Heart left ventricle (tissue), 16 donors: ENCODE data around the gene SZT2. TPM values are rescaled to one million over a fixed set of nuclear protein-coding genes. Genes with fewer than 3 reads are reported as not detected.

Source experiments
- ATAC-seq, 4 donors: fragments of 200-7000 bp; cut with Tn5 transposase; one replicate each; pipeline ENCODE4 v1.9.1; 2020 to 2022; ENCODE audit warnings: moderate library complexity in 4 of 4, mild to moderate bottlenecking in 3 of 4, moderate number of reproducible peaks in 1 of 4
- DNase-seq, 5 donors: peaks; one replicate each; pipeline ENCODE4 v3.0.0-alpha.2; 2020
- H3K27ac ChIP-seq, 12 donors: fragments of 200-600 bp; sonication (generic) in 4 of 12; one replicate each; pipeline versions ENCODE4 v1.5.0 to v1.8.0; 2016 to 2022; ENCODE audit warnings: mild to moderate bottlenecking in 2 of 12
- H3K27me3 ChIP-seq, 9 donors: fragments of 200-600 bp; sonication (generic) in 2 of 9; one replicate each; pipeline versions ENCODE4 v1.5.1 to v1.8.0; 2016 to 2022; ENCODE audit warnings: mild to moderate bottlenecking in 3 of 9
- H3K36me3 ChIP-seq, 9 donors: fragments of 200-600 bp; sonication (generic) in 2 of 9; one replicate each; pipeline versions ENCODE4 v1.5.0 to v1.8.0; 2018 to 2022; ENCODE audit warnings: mild to moderate bottlenecking in 2 of 9
- H3K4me1 ChIP-seq, 12 donors: fragments of 200-600 bp; sonication (generic) in 4 of 12; one replicate each; pipeline versions ENCODE4 v1.5.0 to v1.8.0; 2016 to 2022; ENCODE audit warnings: mild to moderate bottlenecking in 3 of 12
- H3K4me3 ChIP-seq, 12 donors: fragments of 200-600 bp; sonication (generic) in 4 of 12; one replicate each; pipeline versions ENCODE4 v1.5.0 to v1.8.0; 2017 to 2022; ENCODE audit warnings: mild to moderate bottlenecking in 9 of 12, moderate library complexity in 4 of 12
- H3K9me3 ChIP-seq, 12 donors: fragments of 200-600 bp; sonication (generic) in 4 of 12; one replicate each; pipeline versions ENCODE4 v1.5.0 to v1.8.0; 2016 to 2022; ENCODE audit warnings: mild to moderate bottlenecking in 1 of 12
- CTCF ChIP-seq, 12 donors: fragments of 200-600 bp; sonication (generic) in 4 of 12; IDR thresholded peaks; one replicate each; pipeline versions ENCODE4 v1.5.0 to v1.8.0; 2018 to 2022; ENCODE audit warnings: antibody characterized with exemption in 12 of 12, mild to moderate bottlenecking in 5 of 12
- POLR2A ChIP-seq, 2 donors: fragments of 450-650 bp; IDR thresholded peaks; one replicate each; pipeline ENCODE4 v1.6.1; 2017; ENCODE audit warnings: antibody characterized with exemption in 2 of 2, mild to moderate bottlenecking in 2 of 2, moderate library complexity in 2 of 2
- WGBS, 4 donors: extraction: QIAGEN DNeasy Blood & Tissue Kit in 2 of 4; methylation state at CpG; one replicate each; pipeline versions ENCODE4 v1.1.5 to v1.1.7; 2013 to 2018; 5-methylcytosine and 5-hydroxymethylcytosine counted together
- intact Hi-C, 10 donors: fragments of 100-400 bp; cut with DNase I; formaldehyde crosslinking; loops; one replicate each; pipeline versions ENCODE4 v1.11.1 to v1.14.2; 2022
- polyA plus RNA-seq, 2 donors: library from polyadenylated mRNA; stranded (reverse); fragments of 200-250 nt; gene quantifications; one replicate each; pipeline ENCODE4 v1.2.3, GENCODE V29; 2013
- total RNA-seq, 9 donors: library from RNA; depleted of rRNA in 2 of 9; stranded (reverse); fragments of >200 nt in 2 of 9; fragmentation: NEBNext Ultra II Directional in 3 of 9; extraction: Animal tissue kit (Norgen Biotek cat#: 25700) in 3 of 9; gene quantifications; one replicate each; pipeline versions ENCODE4 v1.1.0 to v1.2.4, GENCODE V29; 2016 to 2023
- donor health status: ischemic (EF 13 %, LVEDD 7.1; RV severe dilation, severe dysfunction).
- donor health status: healthy with polysubstance abuse.
- donor health status: DM: no; HTN: yes; CAD: no.
- donor health status: DM: no; HTN: no; CAD: no.
- donor health status: ischemic (EF 25% LVEDD 6.9; RV normal size, moderate dysfunction).
- donor health status: ischemic (EF 25% LVEDD 5.7; RV mildly dilated, moderate dysfunction).
- donor health status: healthy.
- donor health status: DM: yes; HTN: yes; CAD: no.
- donor health status: ischemic (EF 35%, LVEDD 5.7; RV mildly dilated, moderate dysfunction).
- donor health status: nonischemic (EF 11% LVEDD 7.7; RV severe dilation, severe dysfunction).
- donor health status: DM: yes; HTN: yes; CAD: no.
- donor health status: PGD.
- donor health status: ischemic (EF 29% LVEDD 5.4; RV normal size, mild dysfunction).
- donor health status: nonischemic (EF 23%, LVEDD 6.1; RV moderate dilation, normal function).

The SZT2 gene
- total and polyA plus RNA-seq, 11 donors, result 13.1 to 39.7 (median 24.4) TPM

GRCh38 chr1:43463479-43463878, 73.8 kb downstream of the SZT2 start:
- ATAC-seq, result no peak
- Histone ChIP-seq H3K27me3 (no peaks in the 10 kb centered on the region), H3K4me3 (no peak overlapping the region), H3K9me3 (no peaks in the 10 kb centered on the region), H3K27ac (no peak overlapping the region), H3K4me1 (no peaks in the 10 kb centered on the region), H3K36me3 (no peaks in the 10 kb centered on the region)
- 46 to 66% (median 56%) methylated on average over 2 of the region's 2 CpGs for WGBS, 4 donors
- intact Hi-C loops, result no loop called here
- no peak for TF ChIP-seq POLR2A (IDR thresholded peaks at IDR 0.05)
- TF ChIP-seq CTCF (IDR thresholded peaks at IDR 0.05), result no peak
- no peak for DNase-seq

- Histone ChIP-seq H3K4me1 (no peaks in the 10 kb centered on the region), H3K27me3 (no peaks in the 10 kb centered on the region), H3K9me3 (no peaks in the 10 kb centered on the region), H3K36me3 (no peaks in the 10 kb centered on the region), H3K4me3 (no peak overlapping the region), H3K27ac (no peak overlapping the region)
- 85 to 87% (median 87%) methylated on average over 13 of the region's 13 CpGs for WGBS, 4 donors
- intact Hi-C loops, result no loop called here
- no peak for DNase-seq
- TF ChIP-seq POLR2A (IDR thresholded peaks at IDR 0.05) (no peak), CTCF (IDR thresholded peaks at IDR 0.05) (no peak)
- no peak for ATAC-seq
These were observed 75.2 kb downstream of the SZT2 start for GRCh38 chr1:43464681-43465504.

GRCh38 chr1:43465505-43466067, 75.9 kb downstream of the SZT2 start:
- ATAC-seq, result no peak
- 75 to 85% (median 80%) methylated on average over 3 of the region's 3 CpGs for WGBS, 4 donors

More at GRCh38 chr1:43465505-43466067, 75.9 kb downstream of the SZT2 start:
- no peaks in the 10 kb centered on the region for H3K4me1 ChIP-seq
- TF ChIP-seq POLR2A (IDR thresholded peaks at IDR 0.05) (no peak), CTCF (IDR thresholded peaks at IDR 0.05) (no peak)
- no peaks in the 10 kb centered on the region for H3K36me3 ChIP-seq
- intact Hi-C loops, result no loop called here
- no peaks in the 10 kb centered on the region for H3K9me3 ChIP-seq
- no peaks in the 10 kb centered on the region for H3K27me3 ChIP-seq
- H3K4me3 ChIP-seq, result no peak overlapping the region
- no peak overlapping the region for H3K27ac ChIP-seq
- DNase-seq, result no peak
